ENCODE data around the gene NEDD9.

Gene NEDD9

GRCh38 chr6:11253594-11253993, 21.1 kb upstream of the NEDD9 start:
- Histone ChIP-seq H3K4me3 (replicated peaks; ENCODE audit: insufficient read depth, low read length) (no peak overlapping the region), H3K27me3 (ENCODE audit: insufficient read depth, poor library complexity, severe bottlenecking) (no peaks in the 10 kb centered on the region), H3K27ac (replicated peaks) (no peak overlapping the region)
- TF ChIP-seq REST (IDR thresholded peaks at IDR 0.05; ENCODE audit: insufficient replicate concordance, low read depth) (no peak), GABPA (IDR thresholded peaks at IDR 0.05; ENCODE audit: low read depth) (no peak), POLR2AphosphoS5 (IDR thresholded peaks at IDR 0.05; ENCODE audit: low read depth) (no peak), SPI1 (IDR thresholded peaks at IDR 0.05; ENCODE audit: borderline replicate concordance, low read depth) (no peak), CTCF (IDR thresholded peaks at IDR 0.05; ENCODE audit: insufficient read depth, low read length) (no peak)
- DNase-seq (ENCODE audit: low read depth in 1 of 2, low spot score in 1 of 2): no peak

- DNase-seq (ENCODE audit: low read depth in 1 of 2, low spot score in 1 of 2): no peak
- TF ChIP-seq GABPA (IDR thresholded peaks at IDR 0.05; ENCODE audit: low read depth) (no peak), REST (IDR thresholded peaks at IDR 0.05; ENCODE audit: insufficient replicate concordance, low read depth) (no peak)
- Histone ChIP-seq H3K27ac (replicated peaks) (no peak overlapping the region), H3K4me3 (replicated peaks; ENCODE audit: insufficient read depth, low read length) (no peak overlapping the region), H3K27me3 (ENCODE audit: insufficient read depth, poor library complexity, severe bottlenecking) (no peaks in the 10 kb centered on the region)
These were observed 19.3 kb upstream of the NEDD9 start for GRCh38 chr6:11251553-11252360.

- Histone ChIP-seq H3K27me3 (ENCODE audit: insufficient read depth, poor library complexity, severe bottlenecking) (no peaks in the 10 kb centered on the region), H3K4me3 (replicated peaks; ENCODE audit: insufficient read depth, low read length) (no peak overlapping the region)
These were observed 17.6 kb upstream of the NEDD9 start for GRCh38 chr6:11250108-11250507.

More at GRCh38 chr6:11250108-11250507, 17.6 kb upstream of the NEDD9 start:
- TF ChIP-seq REST (IDR thresholded peaks at IDR 0.05; ENCODE audit: insufficient replicate concordance, low read depth): no peak
- TF ChIP-seq POLR2AphosphoS5 (IDR thresholded peaks at IDR 0.05; ENCODE audit: low read depth): no peak
- TF ChIP-seq GABPA (IDR thresholded peaks at IDR 0.05; ENCODE audit: low read depth): no peak
- no peak for TF ChIP-seq CTCF (IDR thresholded peaks at IDR 0.05; ENCODE audit: insufficient read depth, low read length)
- no peak for TF ChIP-seq SPI1 (IDR thresholded peaks at IDR 0.05; ENCODE audit: borderline replicate concordance, low read depth)
- no peak overlapping the region for H3K27ac ChIP-seq (replicated peaks)
- DNase-seq (ENCODE audit: low read depth in 1 of 2, low spot score in 1 of 2): no peak

Measured in HL-60 (cell line).